HG03108 (cell line): ENCODE results near the gene CANT1.
"Not testable (repeated sequence)": the region's sequence is repeated elsewhere in the genome, so short reads cannot be mapped to it uniquely, and the experiment has no call there.

ENCODE experiments used
- ATAC-seq: cut with Tn5 transposase; IDR thresholded peaks from one replicate; pipeline ENCODE4 v1.9.1; 2021; ENCODE audit warnings: moderate library complexity; ENCODE audit not compliant: unreplicated experiment

Gene CANT1

DNA sequence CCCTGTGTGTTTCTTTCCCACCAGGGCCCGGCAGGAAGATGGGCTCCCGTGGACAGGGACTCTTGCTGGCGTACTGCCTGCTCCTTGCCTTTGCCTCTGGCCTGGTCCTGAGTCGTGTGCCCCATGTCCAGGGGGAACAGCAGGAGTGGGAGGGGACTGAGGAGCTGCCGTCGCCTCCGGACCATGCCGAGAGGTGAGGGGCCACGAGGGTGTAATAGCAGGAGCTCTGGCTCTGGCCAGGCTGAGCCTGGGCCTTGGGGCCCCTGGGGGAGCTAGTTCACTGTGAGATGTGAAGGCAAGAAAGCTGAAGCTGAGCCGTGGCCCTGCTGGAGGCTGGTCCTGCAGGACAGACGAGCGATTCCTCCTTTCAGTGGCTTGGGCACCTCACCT is 34.4 kb upstream of the CANT1 start:
- ATAC-seq: no peak

- ATAC-seq: no peak
These were observed 33.8 kb upstream of the CANT1 start for GRCh38 chr17:79043191-79043930.

DNA sequence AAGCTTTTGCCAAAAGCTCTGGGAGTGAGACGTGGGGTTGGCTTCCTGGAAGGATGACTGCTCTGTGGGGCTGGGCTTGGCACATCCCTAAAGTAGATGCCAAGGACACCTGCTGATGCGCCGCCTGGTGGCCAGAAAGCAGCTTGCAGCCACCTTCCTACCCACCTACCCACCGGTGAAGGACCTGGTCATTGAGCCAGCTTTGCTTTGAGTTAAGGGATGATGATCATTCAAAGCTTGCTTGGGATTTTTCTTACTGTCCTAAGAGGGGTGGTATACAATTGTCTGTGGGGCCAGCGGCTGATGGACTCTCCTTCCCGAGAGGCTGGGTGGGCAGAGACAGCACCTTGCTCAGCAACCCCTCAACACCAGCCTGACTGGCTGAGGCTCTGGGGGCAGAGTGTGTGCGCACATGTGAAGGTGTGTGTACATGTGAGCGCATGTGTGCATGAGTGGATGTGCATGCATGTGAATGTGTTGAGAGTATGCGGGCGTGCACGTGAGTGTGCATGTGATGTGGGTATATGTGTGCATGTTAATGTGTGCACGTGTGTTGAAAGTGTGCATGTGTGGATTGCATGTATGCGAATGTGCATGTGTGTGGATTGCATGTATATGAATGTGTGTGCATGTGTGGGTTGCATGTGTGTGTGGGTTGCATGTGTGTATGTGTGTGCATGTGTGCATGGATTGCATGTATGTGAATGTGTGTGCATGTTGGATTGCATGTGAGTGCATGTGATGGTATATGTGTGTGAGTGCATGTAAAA is 33.0 kb upstream of the CANT1 start:
- ATAC-seq: no peak

DNA sequence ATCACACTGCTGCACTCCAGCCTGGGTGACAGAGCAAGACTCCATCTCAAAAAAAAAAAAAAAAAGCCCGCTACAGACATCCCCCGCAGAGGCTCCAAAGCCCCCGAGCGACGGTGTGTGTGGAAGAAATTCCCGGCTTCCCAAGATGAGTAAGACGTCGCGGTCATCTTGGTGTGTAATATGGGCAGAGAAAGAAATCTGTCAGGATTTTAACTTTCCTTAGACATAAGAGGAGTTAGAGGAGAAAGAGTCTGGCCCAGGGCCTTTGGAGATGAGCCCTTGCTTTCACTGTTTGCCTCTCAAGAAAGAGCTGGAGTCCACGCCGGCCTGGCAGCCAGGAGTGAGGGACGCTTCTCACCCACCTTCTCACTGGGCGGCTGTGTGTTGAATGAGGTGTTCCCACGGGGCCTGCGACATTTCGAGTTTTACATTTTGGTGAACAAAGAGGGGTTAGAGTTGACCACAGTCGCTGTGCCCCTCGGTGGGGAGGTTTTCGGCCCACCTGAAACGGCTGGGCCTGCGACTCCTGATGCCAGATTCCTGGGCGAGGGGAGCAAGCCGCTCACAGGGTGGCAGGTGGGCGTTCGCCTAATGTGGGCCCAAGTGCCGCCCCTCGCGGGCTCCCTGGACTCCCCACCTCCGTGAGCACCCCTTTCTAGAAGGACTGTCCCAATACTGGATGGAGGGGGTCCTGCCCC is 32.3 kb upstream of the CANT1 start:
- no peak for ATAC-seq

GRCh38 chr17:79041041-79041570 is 31.5 kb upstream of the CANT1 start:
- no peak for ATAC-seq

- no peak for ATAC-seq
These were observed 30.3 kb upstream of the CANT1 start for GRCh38 chr17:79039886-79040285.

DNA sequence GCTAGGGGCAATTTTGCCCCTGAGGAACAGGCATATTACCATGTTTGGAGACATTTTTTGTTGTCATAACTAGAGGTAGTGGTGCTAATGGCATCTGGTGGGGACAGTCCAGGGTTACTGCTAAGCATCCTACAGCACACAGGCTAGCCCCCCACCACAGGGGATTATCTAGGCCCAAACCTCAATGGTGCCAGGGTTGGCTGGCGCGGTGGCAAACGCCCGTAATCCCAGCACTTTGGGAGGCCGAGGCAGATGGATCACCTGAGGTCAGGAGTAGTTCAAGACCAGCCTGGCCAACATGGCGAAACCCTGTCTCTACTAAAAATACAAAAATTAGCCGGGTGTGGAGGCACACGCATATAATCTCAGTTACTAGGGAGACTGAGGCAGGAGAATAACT is 29.6 kb upstream of the CANT1 start:
- ATAC-seq: no peak

DNA sequence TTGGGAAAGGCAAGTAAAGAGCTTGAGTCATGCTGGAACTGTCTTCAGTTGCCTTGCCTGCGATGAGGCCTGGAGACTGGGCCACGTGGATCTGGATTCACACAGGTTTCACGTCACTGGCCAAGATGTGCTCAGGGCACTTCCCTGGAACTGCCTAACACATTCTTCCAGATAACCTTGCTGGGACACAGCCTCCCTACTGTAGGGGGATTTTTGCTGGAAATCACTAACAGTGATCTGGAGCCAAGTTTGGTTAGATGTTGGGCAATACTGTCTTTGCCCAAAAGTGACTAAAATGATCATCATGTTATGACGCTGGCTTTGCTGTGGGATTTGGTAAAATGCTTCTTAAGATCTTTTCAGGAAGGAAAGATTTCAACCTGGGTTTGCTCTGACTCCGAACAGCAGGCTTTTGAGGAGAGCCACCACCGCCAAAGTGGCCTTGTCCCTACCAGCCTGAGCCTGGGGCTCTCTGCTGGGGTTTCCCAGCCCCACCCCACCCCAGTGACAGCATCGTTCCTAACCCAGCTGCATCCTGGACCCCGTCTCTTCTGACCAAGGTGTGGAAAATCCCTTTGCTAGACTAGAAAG is 29.1 kb upstream of the CANT1 start:
- no peak for ATAC-seq

DNA sequence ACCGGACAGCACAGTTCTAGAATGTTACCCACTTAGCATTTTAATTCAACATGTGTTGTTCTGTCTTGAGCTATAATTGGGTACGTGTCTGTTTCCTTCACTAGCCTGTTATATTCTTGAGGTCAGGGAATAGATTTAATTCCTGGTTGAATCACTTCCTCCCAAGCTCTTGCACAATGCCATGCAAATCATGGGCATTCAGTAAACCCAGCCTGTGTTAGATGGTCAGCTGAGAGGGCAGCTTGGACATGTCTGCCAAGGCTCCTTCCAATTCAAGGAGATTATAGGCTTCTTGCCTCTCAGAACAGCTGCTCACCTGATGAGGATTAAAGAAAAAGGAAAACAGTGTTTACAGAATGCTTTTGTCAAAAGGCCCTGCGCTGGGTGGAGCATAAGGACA is 27.0 kb upstream of the CANT1 start:
- ATAC-seq: no peak

DNA sequence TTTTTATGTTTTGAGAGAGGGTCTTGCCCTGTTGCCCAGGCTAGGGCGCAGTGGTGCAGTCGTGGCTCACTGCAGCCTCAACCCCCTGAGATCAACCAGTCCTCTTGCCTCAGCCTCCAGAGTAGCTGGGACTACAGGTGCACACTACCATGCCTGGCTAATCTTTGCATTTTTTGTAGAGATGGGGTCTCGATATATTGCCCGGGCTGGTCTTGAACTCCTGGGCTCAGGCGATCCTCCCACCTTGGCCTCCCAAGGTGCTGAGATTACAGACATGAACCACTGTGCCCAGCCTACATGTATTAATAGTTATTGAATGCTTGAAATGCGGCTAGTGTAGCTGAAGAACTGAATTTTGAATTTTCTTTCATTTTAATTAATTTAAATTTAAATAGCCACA is 26.6 kb upstream of the CANT1 start:
- no peak for ATAC-seq

DNA sequence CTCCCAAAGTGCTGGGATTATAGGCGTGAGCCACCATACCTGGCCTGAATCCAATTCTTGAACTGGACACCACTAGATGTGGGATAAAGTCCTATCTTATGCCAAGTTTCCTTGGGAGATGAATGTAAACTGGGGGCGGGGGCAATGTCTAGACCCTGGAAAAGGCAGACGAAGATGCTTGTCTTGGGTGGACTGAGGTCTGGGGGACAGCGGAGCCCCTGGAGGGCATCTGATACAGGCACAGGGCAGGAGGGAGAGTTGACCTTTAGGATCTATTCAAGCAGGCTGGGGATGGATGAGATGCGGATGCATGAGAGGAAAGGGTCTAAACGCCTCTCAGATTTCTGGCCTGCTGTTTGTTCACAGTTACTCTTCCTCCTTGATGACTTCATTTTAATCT is 26.1 kb upstream of the CANT1 start:
- ATAC-seq: no peak

DNA sequence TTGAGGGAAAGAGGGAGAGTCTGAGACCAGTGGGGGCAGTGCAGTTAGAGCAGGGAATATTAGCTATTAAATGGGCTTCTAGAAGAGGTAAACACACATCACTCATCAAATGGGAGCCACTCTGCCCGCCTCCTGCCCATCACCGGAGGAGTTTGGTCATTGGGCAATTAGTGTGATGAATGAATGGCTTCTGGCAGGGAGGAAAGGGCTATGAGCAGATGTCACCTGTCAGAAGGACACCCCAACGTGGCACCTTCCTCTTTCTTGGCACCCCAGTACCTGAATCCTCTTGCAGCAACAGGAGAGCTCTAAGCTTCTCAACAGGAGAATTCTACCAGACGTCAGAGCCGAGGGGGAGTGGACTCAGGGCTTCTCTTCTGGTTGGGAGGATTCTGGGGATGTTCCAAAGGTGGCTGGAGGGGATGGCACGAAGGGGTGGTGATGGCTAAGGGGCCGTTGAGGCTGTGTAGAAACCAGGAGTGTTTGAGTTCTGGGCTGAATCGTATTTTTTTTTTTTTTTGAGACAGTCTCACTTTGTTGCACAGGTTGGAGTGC is 25.4 kb upstream of the CANT1 start:
- ATAC-seq: no peak

GRCh38 chr17:79033741-79034501 is 24.4 kb upstream of the CANT1 start:
- ATAC-seq: no peak

DNA sequence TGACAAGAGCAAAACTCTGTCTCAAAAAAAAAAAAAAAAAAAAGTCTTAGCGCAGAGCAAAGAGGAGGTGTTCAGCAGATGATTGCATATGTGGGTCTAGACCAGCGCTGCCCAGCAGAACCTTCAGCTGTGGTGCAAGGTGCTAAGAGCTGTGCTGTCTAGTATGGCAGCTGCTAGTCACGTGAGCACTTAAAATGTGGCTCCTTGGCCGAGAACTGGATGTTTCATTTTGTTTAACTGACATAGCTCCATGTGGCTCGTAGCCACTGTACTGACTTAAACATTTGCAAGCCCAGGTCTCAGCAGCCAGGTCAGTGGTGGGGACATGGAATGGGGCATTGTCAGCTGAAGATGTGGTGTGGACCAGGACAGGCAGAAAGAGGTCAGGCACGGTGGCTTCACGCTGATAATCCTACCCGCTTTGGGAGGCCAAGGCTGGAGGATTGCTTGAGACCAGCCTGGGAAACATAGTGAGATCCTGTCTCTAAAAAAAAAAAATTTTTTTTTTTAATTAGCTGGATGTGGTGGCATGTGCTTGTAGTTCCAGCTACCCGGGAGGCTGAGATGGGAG is 23.6 kb upstream of the CANT1 start:
- ATAC-seq: no peak

- no peak for ATAC-seq
These were observed 22.7 kb upstream of the CANT1 start for GRCh38 chr17:79031996-79032875.

DNA sequence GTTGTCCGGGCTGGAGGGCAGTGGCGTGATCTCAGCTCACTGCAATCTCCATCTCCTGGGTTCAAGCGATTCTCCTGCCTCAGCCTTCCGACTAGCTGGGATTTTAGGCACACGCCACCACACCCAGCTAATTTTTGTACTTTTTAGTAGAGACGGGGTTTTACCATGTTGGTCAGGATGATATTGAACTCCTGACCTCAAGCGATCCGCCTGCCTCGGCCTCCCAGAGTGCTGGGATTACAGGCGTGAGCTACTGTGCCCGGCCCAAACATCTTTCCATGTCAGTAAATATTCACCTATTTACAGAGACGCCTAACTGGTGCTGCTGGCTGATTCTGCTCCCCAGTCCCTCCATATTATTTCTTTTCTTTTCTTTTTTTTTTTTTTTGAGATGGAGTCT is 21.1 kb upstream of the CANT1 start:
- not testable (repeated sequence) for ATAC-seq

- ATAC-seq: no peak
These were observed 19.9 kb upstream of the CANT1 start for GRCh38 chr17:79029327-79030009.
